Neural cell (in vitro differentiated cells): Measurements from ENCODE around the gene RXRB.

Source experiments
- CTCF ChIP-seq: fragments of 450-650 bp; IDR thresholded peaks from 2 replicates; pipeline ENCODE4 v1.5.1; 2014; ENCODE audit warnings: antibody characterized with exemption, mild to moderate bottlenecking, moderate library complexity; ENCODE audit not compliant: poor library complexity, severe bottlenecking
- EZH2 ChIP-seq: fragments of 200-600, 300-800 bp; shearing (Covaris generic), sonication (generic); IDR thresholded peaks from 2 replicates; pipeline ENCODE4 v1.6.1; 2014; ENCODE audit warnings: antibody characterized with exemption, low read length, borderline replicate concordance, mild to moderate bottlenecking; ENCODE audit not compliant: insufficient read depth, poor library complexity, severe bottlenecking
- MXI1 ChIP-seq: fragments of 450-650 bp; conservative IDR thresholded peaks from 2 replicates; pipeline ENCODE4 v1.6.1; 2014; ENCODE audit warnings: antibody characterized with exemption, mild to moderate bottlenecking; ENCODE audit not compliant: poor library complexity, severe bottlenecking
- POLR2AphosphoS5 ChIP-seq: IDR thresholded peaks from 2 replicates; pipeline ENCODE4 v1.6.1; 2012
- RAD21 ChIP-seq: fragments of 450-650 bp; conservative IDR thresholded peaks from 2 replicates; pipeline ENCODE4 v1.6.1; 2014; ENCODE audit warnings: antibody characterized with exemption, mild to moderate bottlenecking, moderate library complexity
- REST ChIP-seq: IDR thresholded peaks from 2 replicates; pipeline ENCODE4 v1.6.1; 2012; ENCODE audit warnings: borderline replicate concordance
- SMC3 ChIP-seq: fragments of 450-650 bp; conservative IDR thresholded peaks from 2 replicates; pipeline ENCODE4 v1.6.1; 2014; ENCODE audit warnings: antibody characterized with exemption, mild to moderate bottlenecking, moderate library complexity; ENCODE audit not compliant: poor library complexity

- TF ChIP-seq CTCF (no peak), REST (no peak), RAD21 (no peak), EZH2 (no peak), POLR2AphosphoS5 (no peak), MXI1 (no peak), SMC3 (no peak)
These were observed 1.5 kb upstream of the RXRB start for GRCh38 chr6:33201935-33202334.
